ENCODE results near the gene RTRAF.

Gene RTRAF

GRCh38 chr14:52021957-52022600, 32.7 kb downstream of the RTRAF start:
- no peak for DNase-seq

GRCh38 chr14:52023518-52023917, 34.2 kb downstream of the RTRAF start:
- no peak for DNase-seq

DNA sequence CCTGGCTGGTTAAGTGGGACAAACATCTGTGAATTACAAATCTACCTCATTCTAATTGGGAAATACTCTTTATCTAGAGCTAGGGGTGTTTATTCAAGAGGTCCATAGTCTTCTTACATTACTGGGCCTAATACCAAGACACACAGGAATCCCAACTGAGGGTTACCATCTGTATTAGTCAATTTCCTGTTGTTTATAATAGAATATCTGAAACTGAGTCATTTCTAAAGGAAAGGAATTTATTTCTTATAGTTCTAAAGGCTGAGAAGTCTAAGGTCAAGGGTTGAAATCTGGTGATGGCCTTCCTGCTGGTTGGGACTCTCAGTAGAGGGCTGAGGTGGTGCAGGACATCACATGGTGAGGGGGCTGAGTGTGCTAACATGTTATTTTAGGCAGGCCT, 36.0 kb downstream of the RTRAF start:
- DNase-seq, result no peak

GRCh38 chr14:52026017-52026660, 36.8 kb downstream of the RTRAF start:
- DNase-seq, result no peak

DNA sequence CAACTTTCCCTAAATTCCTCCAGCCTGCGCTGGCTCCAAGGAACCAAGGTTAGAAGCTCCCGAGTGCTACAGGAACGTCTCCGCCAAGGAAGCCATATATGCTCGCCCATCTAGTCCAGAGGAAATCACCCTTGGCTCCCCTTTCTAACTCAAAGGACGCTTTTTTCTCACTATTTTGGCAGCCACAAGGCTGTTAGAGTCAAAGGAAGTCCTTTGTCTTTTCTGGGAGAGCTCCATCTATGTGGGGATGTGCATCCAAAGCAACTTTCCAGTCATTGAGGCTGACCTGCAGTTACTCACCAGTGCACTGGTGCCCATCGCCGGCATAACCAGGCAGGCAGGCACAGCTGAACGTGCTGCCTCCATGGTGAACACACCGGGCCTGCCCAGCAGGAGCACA, 37.6 kb downstream of the RTRAF start:
- DNase-seq, result no peak

- DNase-seq, result no peak
These were observed 40.5 kb downstream of the RTRAF start for GRCh38 chr14:52029881-52030280.

GRCh38 chr14:52031781-52032180, 42.4 kb downstream of the RTRAF start:
- DNase-seq, result no peak

- DNase-seq, result no peak
These were observed 43.0 kb downstream of the RTRAF start for GRCh38 chr14:52032204-52032801.

DNA sequence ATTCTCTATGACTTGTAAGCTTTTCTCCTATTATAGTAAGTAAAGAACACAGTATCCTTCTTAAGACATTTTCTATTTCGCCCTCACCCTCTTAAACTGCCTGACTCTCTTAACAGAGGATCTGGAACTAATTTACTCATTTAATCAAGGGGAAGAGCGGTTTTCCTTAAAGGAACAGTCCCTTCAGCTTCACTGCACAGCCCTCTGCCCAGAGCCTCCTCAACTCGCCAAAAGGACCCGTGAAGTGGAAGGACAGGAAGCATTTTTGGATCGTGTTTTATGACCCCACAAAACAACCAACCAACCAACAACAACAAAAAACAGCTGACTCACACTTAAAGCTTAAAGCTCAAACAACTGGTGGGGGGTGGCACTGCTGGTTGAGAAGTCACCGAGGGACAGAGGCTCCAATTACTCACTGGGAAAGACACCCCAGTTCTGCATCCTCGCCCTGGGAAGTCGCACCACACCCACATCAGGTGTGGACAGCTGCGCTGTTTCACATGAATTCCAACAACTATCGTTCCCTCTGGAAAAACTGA, 43.8 kb downstream of the RTRAF start:
- no peak for DNase-seq

DNA sequence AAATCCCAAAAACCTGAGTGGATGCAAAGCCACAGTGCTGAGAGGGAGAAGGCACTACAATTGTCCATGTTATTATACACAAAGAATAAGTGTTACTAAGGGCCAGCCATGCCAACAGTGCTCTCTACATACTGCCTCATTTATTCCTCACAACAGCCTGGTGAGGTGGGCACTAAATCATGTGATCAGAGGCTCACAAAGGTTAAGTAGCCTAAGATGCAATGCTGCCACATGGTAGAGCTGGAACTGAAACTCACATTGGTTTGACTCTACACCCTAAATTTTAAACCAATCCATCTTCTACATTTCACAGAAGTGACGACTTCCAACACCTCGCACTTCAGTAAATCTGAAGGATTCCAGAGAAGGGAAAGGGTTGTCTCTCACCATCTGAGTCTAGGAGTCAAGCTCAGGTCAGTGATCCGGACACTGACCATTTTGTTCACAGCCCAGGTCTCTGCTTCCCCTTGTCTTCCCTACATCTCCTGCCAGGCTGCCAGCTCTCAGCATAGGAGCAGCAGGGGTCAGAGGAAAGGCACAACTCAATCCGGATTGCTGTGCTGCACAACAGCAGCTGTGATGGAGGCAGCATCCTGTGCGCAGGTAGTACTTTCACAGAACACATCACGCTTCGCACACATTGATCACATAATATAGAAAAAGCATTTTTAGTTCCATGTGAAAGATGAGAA, 49.9 kb downstream of the RTRAF start:
- no peak for DNase-seq

DNA sequence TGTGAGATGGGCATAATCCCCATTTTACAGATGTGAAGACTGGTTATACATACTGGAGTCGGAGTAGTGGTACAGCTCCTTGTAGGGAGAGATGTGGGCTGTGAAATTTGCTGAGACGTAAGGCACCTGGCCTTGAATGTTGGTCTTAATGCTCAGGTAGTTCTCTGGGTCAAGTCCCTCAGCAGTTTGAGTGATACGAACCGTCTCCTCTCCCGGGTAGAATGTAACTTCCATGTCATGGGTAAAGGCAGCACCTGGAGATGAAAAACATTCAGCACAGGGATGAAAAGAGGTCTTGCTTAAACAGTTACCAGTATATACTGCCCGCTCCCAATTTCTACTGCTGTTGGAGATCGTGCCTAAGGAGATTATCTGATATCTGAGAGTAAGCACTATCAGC, 51.3 kb downstream of the RTRAF start:
- no peak for DNase-seq

- no peak for DNase-seq
These were observed 53.3 kb downstream of the RTRAF start for GRCh38 chr14:52042371-52043289.

DNA sequence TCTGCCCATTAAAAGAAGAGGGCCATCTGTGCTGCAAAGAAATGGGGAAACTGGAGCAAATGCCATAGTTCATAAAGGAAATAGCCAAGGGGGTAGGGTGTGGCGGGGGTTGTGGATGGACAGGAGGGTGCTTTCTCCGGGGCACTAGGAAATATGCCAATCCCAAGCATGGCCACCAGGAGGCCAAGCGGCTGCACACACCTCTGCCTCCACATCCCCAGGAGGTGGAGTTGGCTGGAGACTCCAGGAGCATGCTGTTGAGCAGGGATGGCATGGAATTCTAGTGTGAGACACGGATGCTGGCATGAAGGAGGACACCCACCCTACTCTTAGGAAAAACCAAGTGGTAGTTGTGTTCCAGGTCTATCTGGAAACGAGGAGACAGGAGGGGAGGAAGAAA, 54.3 kb downstream of the RTRAF start:
- DNase-seq, result peak; percentile 1

DNA sequence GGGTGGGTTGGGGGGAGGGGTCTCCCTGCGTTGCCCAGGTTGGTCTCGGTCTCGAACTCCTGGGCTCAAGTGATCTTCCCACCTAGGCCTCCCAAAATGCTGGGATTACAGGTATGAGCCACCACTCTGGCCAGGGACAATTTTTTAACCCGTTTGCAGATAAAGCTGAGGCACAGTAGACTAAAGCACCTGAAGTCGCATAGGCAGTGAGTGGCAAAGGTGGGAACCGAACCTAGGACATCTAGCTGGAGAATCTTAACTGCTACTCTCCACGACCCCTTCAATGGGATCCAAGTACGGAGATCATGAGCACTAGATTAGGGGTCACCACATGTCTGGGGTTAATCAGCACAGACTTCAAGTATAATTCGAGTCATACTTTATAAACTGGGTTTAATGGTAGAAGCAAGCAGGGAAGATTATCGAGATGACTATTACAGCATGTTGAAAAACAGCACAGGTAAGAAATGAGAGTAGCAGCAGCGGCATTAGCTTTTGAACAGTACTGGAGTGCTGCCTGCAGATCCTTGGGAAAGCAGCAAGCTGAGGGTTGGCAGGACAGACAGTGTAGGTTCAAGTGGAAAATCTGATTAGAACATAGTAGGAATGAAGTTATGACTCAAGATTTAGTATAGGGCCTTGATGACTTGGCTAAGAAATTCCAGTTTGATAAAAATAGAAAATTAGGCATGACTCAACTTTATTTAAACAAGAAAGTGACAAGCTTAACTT, 55.6 kb downstream of the RTRAF start:
- DNase-seq, result no peak

DNA sequence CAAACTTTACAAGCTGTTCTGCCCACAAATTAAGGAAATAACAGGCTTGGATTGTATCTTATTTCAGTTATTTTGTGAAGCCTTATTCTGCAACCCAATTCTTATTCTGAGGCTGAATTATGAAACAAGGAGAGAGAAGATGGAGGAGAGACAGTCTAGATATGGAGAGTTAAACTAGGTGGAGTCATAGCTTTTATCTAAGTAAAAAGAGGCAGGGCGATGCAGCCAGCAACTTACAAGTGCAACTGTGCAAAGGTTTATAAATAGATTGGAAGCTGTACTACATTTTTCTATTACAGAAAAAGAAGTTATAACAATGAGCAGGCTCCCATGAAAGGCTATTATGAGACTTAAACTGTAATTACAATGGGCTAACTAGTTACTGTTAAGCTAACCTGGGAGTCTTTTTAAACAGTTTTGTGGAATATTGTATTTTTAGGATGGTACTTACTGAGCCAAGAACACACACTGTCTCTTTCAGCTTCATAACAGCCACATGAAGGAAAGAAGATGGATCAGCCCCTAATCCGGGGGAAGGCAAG, 57.1 kb downstream of the RTRAF start:
- no peak for DNase-seq

- no peak for DNase-seq
These were observed 58.8 kb downstream of the RTRAF start for GRCh38 chr14:52048116-52048515.

- DNase-seq, result no peak
These were observed 59.4 kb downstream of the RTRAF start for GRCh38 chr14:52048641-52049204.

- DNase-seq, result no peak
These were observed 59.9 kb downstream of the RTRAF start for GRCh38 chr14:52049271-52049670.

DNA sequence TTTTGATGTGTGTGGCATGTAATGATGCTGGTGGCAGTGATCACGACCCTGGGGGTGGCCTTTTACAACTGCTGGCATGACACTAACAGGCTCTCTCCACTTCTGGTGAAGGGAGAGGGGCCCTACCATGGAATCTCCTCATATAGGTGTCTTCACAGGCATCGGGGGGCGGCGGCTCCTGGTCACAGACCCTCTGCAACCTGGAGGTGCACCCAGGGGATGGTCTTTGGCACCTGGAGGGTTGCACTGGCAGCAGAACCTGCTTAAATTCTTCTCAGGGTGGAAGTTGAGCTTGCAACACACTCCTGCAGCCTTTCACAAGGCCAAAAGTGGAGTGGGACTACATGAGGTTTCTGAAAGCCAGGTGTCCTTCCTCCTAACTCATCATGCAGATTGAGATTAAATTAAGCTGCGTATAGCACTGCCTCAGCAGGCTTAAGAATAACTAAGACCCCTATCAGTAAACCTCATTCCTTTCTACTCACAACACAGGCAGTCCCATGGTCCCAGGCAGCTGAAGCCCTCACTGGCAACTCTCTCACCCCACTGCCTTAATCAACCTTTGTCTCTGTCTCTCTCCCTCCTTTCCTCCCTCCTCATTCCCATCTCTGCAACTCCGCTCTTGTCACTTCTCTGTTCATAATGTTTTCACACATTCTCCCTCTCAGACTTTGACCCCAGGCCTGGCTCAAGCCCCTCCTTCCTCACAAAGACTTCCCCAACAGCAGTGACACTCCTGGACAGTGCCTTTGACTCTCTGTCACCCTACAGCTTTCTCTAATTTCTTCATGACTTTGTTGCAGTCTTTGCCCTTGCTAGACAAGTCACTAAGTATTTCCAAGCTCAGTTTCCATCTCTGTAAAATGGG, 60.6 kb downstream of the RTRAF start:
- no peak for DNase-seq

- no peak for DNase-seq
These were observed 61.9 kb downstream of the RTRAF start for GRCh38 chr14:52051251-52051650.

Measured in NK-92 treated with Interleukin-12 subunit alpha and Interleukin-12 subunit beta, amount 100 ng/mL, for 24 hours (cell line).